Measurements from ENCODE around the gene HOXA7. TPM values are rescaled to one million over a fixed set of nuclear protein-coding genes. Genes with fewer than 3 reads are reported as not detected.

HOXA7 gene
- total RNA-seq, 1 experiment from 2014 or later, result 2.6 TPM

DNA sequence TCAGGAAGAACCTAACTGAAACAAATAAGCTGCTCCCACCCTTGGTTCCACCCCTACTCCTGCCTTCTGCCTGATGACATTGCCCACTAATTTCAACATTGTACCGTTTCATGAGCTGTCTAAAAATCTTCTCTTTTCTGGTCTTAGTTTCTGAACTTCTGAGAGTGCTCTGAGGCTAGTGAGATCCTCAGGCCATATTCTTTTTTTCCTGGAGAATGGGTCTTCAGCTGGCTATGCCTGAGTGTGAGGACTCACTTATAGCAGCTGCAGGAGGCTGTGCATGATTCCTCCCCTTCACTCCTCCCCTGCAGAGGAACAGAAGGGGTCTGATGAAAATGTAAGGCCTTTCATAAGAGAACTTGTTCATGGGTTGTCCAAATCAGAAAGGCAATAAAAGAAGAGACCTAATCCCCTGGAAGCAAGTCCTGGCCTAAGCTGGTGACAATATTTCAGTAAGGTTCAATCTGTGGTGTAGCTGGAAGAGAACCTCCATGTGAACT lies 37.0 kb downstream of the HOXA7 start:
- Histone ChIP-seq H3K27me3 (ENCODE audit: low read length) (no peaks in the 10 kb centered on the region), H3K4me3 (ENCODE audit: low read length) (no peak overlapping the region), H3K9ac (ENCODE audit: low read length) (no peak overlapping the region), H3K79me2 (ENCODE audit: low read length) (peaks cover 49% of the 10 kb centered on the region), H3K4me1 (ENCODE audit: insufficient read depth, low read length) (peaks cover 20% of the 10 kb centered on the region), H3K4me2 (ENCODE audit: low read length) (no peak overlapping the region), H2AFZ (ENCODE audit: low read length) (no peak overlapping the region), H4K20me1 (ENCODE audit: low read length) (no peaks in the 10 kb centered on the region), H3K9me3 (ENCODE audit: low read length) (no peaks in the 10 kb centered on the region), H3K27ac (ENCODE audit: low read length) (no peak overlapping the region), H3F3A (ENCODE audit: low read length, unreplicated experiment) (peaks cover 3% of the 10 kb centered on the region), H3K36me3 (ENCODE audit: low read depth, low read length) (no peaks in the 10 kb centered on the region; the same call in 1 of the 2 replicates), H3K9me2 (replicated peaks; ENCODE audit: low read length) (no peaks in the 10 kb centered on the region)
- intact Hi-C loops (cut with micrococcal nuclease), result no loop called here
- POLR2A ChIA-PET (ENCODE audit: unreplicated experiment), result interaction anchor here (0.5 kb wide), 1 partner anchor 21 kb away, joined by 4 read pairs; no protein-coding TSS in a partner anchor
- BruUV-seq (replicated peaks), result no TSS peak
- ATAC-seq (no peak), DNase-seq (no peak)
- no peak for TF ChIP-seq EZH2phosphoT487 (IDR thresholded peaks at IDR 0.05; ENCODE audit: borderline replicate concordance, low read length)
- no peak for TF ChIP-seq EZH2 (IDR thresholded peaks at IDR 0.05; ENCODE audit: low read length, unreplicated experiment)
- TF ChIP-seq, protein P1, sequence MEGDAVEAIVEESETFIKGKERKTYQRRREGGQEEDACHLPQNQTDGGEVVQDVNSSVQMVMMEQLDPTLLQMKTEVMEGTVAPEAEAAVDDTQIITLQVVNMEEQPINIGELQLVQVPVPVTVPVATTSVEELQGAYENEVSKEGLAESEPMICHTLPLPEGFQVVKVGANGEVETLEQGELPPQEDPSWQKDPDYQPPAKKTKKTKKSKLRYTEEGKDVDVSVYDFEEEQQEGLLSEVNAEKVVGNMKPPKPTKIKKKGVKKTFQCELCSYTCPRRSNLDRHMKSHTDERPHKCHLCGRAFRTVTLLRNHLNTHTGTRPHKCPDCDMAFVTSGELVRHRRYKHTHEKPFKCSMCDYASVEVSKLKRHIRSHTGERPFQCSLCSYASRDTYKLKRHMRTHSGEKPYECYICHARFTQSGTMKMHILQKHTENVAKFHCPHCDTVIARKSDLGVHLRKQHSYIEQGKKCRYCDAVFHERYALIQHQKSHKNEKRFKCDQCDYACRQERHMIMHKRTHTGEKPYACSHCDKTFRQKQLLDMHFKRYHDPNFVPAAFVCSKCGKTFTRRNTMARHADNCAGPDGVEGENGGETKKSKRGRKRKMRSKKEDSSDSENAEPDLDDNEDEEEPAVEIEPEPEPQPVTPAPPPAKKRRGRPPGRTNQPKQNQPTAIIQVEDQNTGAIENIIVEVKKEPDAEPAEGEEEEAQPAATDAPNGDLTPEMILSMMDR (conservative IDR thresholded peaks at IDR 0.05; ENCODE audit: low read depth, low read length), result no peak
- CTCF ChIA-PET, result no interaction called here

DNA sequence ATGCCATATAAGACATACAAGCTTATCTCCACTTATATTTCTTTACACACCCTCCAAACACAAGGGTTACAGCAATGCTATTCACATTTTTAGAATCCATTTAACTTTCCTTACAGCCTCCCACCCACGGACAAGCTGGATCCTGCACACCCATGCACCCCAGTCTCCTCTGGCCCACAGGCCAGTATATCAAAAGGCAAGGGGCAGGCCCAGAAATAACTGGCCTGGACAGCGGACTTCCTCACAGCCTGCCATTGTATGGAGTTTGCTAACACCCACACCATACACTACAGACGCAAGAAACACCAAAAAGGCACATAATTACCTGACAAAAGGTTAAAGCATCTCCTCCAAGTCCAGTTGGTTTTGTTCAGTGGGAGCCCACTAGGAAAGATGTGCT lies 37.9 kb downstream of the HOXA7 start:
- Histone ChIP-seq H3K79me2 (ENCODE audit: low read length) (peaks cover 54% of the 10 kb centered on the region), H3K9me2 (replicated peaks; ENCODE audit: low read length) (no peaks in the 10 kb centered on the region), H2AFZ (ENCODE audit: low read length) (no peak overlapping the region), H3K27me3 (ENCODE audit: low read length) (no peaks in the 10 kb centered on the region), H3K9ac (ENCODE audit: low read length) (no peak overlapping the region), H3K4me2 (ENCODE audit: low read length) (no peak overlapping the region), H3F3A (ENCODE audit: low read length, unreplicated experiment) (peaks cover 3% of the 10 kb centered on the region), H4K20me1 (ENCODE audit: low read length) (no peaks in the 10 kb centered on the region), H3K9me3 (ENCODE audit: low read length) (no peaks in the 10 kb centered on the region), H3K4me1 (ENCODE audit: insufficient read depth, low read length) (peaks cover 23% of the 10 kb centered on the region), H3K4me3 (ENCODE audit: low read length) (no peak overlapping the region), H3K36me3 (ENCODE audit: low read depth, low read length) (no peaks in the 10 kb centered on the region; the same call in 1 of the 2 replicates), H3K27ac (ENCODE audit: low read length) (no peak overlapping the region)
- DNase-seq (no peak), ATAC-seq (no peak)
- ChIA-PET POLR2A (ENCODE audit: unreplicated experiment) (no interaction called here), CTCF (no interaction called here)
- TF ChIP-seq, protein P1 (conservative IDR thresholded peaks at IDR 0.05; ENCODE audit: low read depth, low read length), result no peak
- TF ChIP-seq EZH2phosphoT487 (IDR thresholded peaks at IDR 0.05; ENCODE audit: borderline replicate concordance, low read length), result no peak
- no peak for TF ChIP-seq EZH2 (IDR thresholded peaks at IDR 0.05; ENCODE audit: low read length, unreplicated experiment)
- intact Hi-C loops (cut with micrococcal nuclease), result no loop called here
- BruUV-seq (replicated peaks), result no TSS peak

DNA sequence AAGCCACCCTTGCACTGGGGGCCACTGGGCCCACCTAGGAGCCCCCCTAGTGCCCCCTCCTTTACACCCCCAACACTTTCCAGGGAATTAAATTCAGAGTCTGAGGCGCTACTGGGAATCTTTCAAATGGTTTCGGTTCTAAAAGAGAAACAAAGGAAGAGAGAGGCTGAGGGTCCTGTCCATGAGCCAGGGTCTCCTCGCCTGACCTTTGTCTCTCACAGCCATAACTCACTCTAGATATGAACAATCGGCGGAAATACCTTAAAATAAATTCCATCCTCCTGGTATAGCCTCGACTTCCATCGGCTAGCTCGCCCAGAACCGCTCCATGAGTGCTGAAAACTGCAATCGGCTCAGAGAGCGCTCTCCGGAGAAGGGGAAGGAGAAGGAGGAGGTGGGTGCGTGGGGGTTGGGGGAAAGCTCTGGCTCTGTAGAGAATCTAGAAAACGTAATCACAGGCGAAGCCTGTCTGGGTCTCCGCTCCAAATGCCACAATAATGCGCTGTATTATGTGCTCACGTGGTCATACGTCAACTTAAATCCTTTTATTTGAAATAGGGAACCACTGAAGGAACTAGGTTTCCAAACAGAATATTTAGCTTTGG lies 38.5 kb downstream of the HOXA7 start:
- peaks cover 23% of the 10 kb centered on the region for H3K4me1 ChIP-seq (ENCODE audit: insufficient read depth, low read length)
- POLR2A ChIA-PET (ENCODE audit: unreplicated experiment), result no interaction called here
- peaks cover 60% of the 10 kb centered on the region for H3K79me2 ChIP-seq (ENCODE audit: low read length)
- H3K9me3 ChIP-seq (ENCODE audit: low read length), result no peaks in the 10 kb centered on the region
- no peak overlapping the region for H3K4me2 ChIP-seq (ENCODE audit: low read length)
- BruUV-seq (replicated peaks), result no TSS peak
- DNase-seq (no peak), ATAC-seq (no peak)
- H3K9me2 ChIP-seq (replicated peaks; ENCODE audit: low read length), result no peaks in the 10 kb centered on the region
- H3K36me3 ChIP-seq (ENCODE audit: low read depth, low read length), result no peaks in the 10 kb centered on the region; the same call in 1 of the 2 replicates
- no peak overlapping the region for H3K27ac ChIP-seq (ENCODE audit: low read length)
- H3F3A ChIP-seq (ENCODE audit: low read length, unreplicated experiment), result peaks cover 3% of the 10 kb centered on the region
- CTCF ChIA-PET, result no interaction called here
- H2AFZ ChIP-seq (ENCODE audit: low read length), result no peak overlapping the region
- H3K9ac ChIP-seq (ENCODE audit: low read length), result no peak overlapping the region
- TF ChIP-seq EZH2phosphoT487 (IDR thresholded peaks at IDR 0.05; ENCODE audit: borderline replicate concordance, low read length) (no peak), EZH2 (IDR thresholded peaks at IDR 0.05; ENCODE audit: low read length, unreplicated experiment) (no peak)
- TF ChIP-seq, protein P1 (conservative IDR thresholded peaks at IDR 0.05; ENCODE audit: low read depth, low read length), result no peak
- no peaks in the 10 kb centered on the region for H4K20me1 ChIP-seq (ENCODE audit: low read length)
- H3K27me3 ChIP-seq (ENCODE audit: low read length), result no peaks in the 10 kb centered on the region
- H3K4me3 ChIP-seq (ENCODE audit: low read length), result no peak overlapping the region
- intact Hi-C loops (cut with micrococcal nuclease), result no loop called here

Data from PC-3 (cell line).